ENCODE measurements around the gene SLC36A3. TPM values are rescaled to one million over a fixed set of nuclear protein-coding genes. Genes with fewer than 3 reads are reported as not detected.

SLC36A3 gene
- total RNA-seq, 1 experiment from 2014 or later: not detected

DNA sequence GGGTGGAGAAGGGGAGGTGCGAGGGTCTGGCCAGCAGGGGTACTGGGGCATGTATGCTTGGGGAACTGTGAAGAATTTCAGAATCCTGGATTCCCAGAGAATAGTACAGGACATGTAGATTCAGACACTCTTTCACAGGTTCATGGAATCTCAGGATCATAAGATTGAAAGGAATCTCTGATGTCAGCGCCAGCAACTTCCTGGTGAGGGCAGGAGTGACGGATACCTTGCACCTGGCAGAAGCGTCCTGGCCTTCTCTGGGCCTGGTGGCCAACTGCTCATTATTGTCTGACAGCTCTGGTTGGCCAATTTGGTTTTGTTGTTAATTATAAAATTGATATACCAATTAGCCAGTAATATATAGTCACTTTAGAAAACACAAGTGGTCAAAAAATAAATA is 43.6 kb downstream of the SLC36A3 start:
- ChIA-PET RAD21 (ENCODE audit: low non-redundant PET in 1 of 2, low total read pairs in 2 of 2, uncharacterized antibody in 2 of 2, unreplicated experiment in 2 of 2) (no interaction called here), CTCF (no interaction called here), POLR2A (no interaction called here)
- H3K9me2 ChIP-seq (ENCODE audit: insufficient read depth): no peaks in the 10 kb centered on the region
- H2AFZ ChIP-seq (ENCODE audit: low read depth, low read length, poor library complexity, severe bottlenecking): no peak overlapping the region
- no peaks in the 10 kb centered on the region for H3K9me3 ChIP-seq (ENCODE audit: control insufficient read depth in 1 of 2, insufficient read depth in 1 of 2, low read depth in 1 of 2, low read length in 2 of 2)
- H4K20me1 ChIP-seq (ENCODE audit: insufficient read depth): no peaks in the 10 kb centered on the region
- no peak overlapping the region for H3K4me3 ChIP-seq (replicated peaks in 1 of 2; ENCODE audit: low read depth in 1 of 2, low read length in 2 of 2)
- peaks cover 7 to 37% of the 10 kb centered on the region in 2 experiments; a peak in 3 of 4 replicates for H3K4me1 ChIP-seq (ENCODE audit: control insufficient read depth in 1 of 2, insufficient read depth in 2 of 2, low read length in 2 of 2)
- no peaks in the 10 kb centered on the region for H3K36me3 ChIP-seq (ENCODE audit: control insufficient read depth in 1 of 2, insufficient read depth in 2 of 2, low read length in 2 of 2)
- no peak overlapping the region for H3K27ac ChIP-seq (ENCODE audit: low read depth, low read length)
- no peaks in the 10 kb centered on the region for H3K27me3 ChIP-seq (ENCODE audit: insufficient read depth, low read length)
- no peak overlapping the region for H3K9ac ChIP-seq (ENCODE audit: low read length)
- no peak overlapping the region for H3K4me2 ChIP-seq (ENCODE audit: low read length)
- no TSS peak for BruUV-seq (replicated peaks)
- no peak for TF ChIP-seq POLR2A (IDR thresholded peaks at IDR 0.05; ENCODE audit: borderline replicate concordance, extremely low read depth, insufficient read depth, insufficient read length)
- no peak for TF ChIP-seq EGR1 (IDR thresholded peaks at IDR 0.05; ENCODE audit: low read depth)
- no peak for TF ChIP-seq FOSL1 (IDR thresholded peaks at IDR 0.05; ENCODE audit: low read depth)
- no peak for TF ChIP-seq CBX3 (IDR thresholded peaks at IDR 0.05; ENCODE audit: low read depth)
- TF ChIP-seq, protein P1, sequence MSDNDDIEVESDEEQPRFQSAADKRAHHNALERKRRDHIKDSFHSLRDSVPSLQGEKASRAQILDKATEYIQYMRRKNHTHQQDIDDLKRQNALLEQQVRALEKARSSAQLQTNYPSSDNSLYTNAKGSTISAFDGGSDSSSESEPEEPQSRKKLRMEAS (IDR thresholded peaks at IDR 0.05): no peak
- TF ChIP-seq ZFX (IDR thresholded peaks at IDR 0.05): no peak
- TF ChIP-seq, protein P2, sequence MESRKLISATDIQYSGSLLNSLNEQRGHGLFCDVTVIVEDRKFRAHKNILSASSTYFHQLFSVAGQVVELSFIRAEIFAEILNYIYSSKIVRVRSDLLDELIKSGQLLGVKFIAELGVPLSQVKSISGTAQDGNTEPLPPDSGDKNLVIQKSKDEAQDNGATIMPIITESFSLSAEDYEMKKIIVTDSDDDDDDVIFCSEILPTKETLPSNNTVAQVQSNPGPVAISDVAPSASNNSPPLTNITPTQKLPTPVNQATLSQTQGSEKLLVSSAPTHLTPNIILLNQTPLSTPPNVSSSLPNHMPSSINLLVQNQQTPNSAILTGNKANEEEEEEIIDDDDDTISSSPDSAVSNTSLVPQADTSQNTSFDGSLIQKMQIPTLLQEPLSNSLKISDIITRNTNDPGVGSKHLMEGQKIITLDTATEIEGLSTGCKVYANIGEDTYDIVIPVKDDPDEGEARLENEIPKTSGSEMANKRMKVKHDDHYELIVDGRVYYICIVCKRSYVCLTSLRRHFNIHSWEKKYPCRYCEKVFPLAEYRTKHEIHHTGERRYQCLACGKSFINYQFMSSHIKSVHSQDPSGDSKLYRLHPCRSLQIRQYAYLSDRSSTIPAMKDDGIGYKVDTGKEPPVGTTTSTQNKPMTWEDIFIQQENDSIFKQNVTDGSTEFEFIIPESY (IDR thresholded peaks at IDR 0.05; ENCODE audit: extremely low read depth, insufficient replicate concordance, low read length): no peak
- no peak for TF ChIP-seq TCF7L2 (IDR thresholded peaks at IDR 0.05; ENCODE audit: borderline replicate concordance, extremely low read depth, insufficient read depth, insufficient read length)
- no peak for TF ChIP-seq CEBPB (IDR thresholded peaks at IDR 0.05; ENCODE audit: low read depth)
- no peak for TF ChIP-seq EZH2phosphoT487 (IDR thresholded peaks at IDR 0.05; ENCODE audit: borderline replicate concordance)
- H3K79me2 ChIP-seq (ENCODE audit: insufficient read depth, low read length): no peaks in the 10 kb centered on the region
- intact Hi-C loops (cut with micrococcal nuclease): loop anchor here (10.0 kb wide), 1 partner anchor 485 kb away; no protein-coding TSS in a partner anchor
- DNase-seq (ENCODE audit: low read depth, low spot score): no peak
- no peak for ATAC-seq
